ENCODE results near the gene DNAJB13.

DNA sequence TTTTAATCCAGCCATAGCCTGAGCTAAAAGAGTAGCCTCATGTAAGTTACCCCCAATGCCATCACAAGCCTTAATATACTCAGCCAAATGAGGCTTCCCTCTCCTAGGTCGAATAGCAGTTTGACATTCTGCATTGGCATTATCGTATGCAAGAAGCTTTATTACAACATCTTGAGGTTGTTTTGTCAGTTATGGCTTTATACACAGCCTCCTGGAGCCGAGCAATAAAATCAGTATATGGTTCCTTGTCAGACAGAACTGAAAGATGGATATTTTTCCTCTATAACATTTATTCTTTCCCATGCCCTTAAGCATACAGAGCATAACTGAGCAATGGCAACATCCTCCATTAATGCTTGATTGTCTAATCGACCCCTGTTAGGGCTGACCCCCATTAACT lies 5.4 kb upstream of the DNAJB13 start:
- TF ChIP-seq, protein P1, sequence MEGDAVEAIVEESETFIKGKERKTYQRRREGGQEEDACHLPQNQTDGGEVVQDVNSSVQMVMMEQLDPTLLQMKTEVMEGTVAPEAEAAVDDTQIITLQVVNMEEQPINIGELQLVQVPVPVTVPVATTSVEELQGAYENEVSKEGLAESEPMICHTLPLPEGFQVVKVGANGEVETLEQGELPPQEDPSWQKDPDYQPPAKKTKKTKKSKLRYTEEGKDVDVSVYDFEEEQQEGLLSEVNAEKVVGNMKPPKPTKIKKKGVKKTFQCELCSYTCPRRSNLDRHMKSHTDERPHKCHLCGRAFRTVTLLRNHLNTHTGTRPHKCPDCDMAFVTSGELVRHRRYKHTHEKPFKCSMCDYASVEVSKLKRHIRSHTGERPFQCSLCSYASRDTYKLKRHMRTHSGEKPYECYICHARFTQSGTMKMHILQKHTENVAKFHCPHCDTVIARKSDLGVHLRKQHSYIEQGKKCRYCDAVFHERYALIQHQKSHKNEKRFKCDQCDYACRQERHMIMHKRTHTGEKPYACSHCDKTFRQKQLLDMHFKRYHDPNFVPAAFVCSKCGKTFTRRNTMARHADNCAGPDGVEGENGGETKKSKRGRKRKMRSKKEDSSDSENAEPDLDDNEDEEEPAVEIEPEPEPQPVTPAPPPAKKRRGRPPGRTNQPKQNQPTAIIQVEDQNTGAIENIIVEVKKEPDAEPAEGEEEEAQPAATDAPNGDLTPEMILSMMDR (CRISPR knock-in tag; IDR thresholded peaks at IDR 0.05) = no peak
- TF ChIP-seq ZNF766 (CRISPR knock-in tag; IDR thresholded peaks at IDR 0.05; ENCODE audit: borderline replicate concordance) (no peak), PHF20 (CRISPR knock-in tag; IDR thresholded peaks at IDR 0.05) (no peak), FOXJ3 (CRISPR knock-in tag; IDR thresholded peaks at IDR 0.05; ENCODE audit: borderline replicate concordance) (no peak)
- TF ChIP-seq, protein P2, sequence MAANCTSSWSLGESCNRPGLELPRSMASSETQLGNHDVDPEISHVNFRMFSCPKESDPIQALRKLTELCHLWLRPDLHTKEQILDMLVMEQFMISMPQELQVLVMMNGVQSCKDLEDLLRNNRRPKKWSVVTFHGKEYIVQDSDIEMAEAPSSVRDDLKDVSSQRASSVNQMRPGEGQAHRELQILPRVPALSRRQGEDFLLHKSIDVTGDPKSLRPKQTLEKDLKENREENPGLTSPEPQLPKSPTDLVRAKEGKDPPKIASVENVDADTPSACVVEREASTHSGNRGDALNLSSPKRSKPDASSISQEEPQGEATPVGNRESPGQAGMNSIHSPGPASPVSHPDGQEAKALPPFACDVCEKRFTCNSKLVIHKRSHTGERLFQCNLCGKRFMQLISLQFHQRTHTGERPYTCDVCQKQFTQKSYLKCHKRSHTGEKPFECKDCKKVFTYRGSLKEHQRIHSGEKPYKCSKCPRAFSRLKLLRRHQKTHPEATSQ (CRISPR knock-in tag; IDR thresholded peaks at IDR 0.05; ENCODE audit: borderline replicate concordance) = no peak
- TF ChIP-seq, protein P3, sequence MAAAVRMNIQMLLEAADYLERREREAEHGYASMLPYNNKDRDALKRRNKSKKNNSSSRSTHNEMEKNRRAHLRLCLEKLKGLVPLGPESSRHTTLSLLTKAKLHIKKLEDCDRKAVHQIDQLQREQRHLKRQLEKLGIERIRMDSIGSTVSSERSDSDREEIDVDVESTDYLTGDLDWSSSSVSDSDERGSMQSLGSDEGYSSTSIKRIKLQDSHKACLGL (CRISPR knock-in tag; IDR thresholded peaks at IDR 0.05) = no peak
- TF ChIP-seq, protein P4, sequence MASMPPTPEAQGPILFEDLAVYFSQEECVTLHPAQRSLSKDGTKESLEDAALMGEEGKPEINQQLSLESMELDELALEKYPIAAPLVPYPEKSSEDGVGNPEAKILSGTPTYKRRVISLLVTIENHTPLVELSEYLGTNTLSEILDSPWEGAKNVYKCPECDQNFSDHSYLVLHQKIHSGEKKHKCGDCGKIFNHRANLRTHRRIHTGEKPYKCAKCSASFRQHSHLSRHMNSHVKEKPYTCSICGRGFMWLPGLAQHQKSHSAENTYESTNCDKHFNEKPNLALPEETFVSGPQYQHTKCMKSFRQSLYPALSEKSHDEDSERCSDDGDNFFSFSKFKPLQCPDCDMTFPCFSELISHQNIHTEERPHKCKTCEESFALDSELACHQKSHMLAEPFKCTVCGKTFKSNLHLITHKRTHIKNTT (CRISPR knock-in tag; IDR thresholded peaks at IDR 0.05) = no peak

All from HepG2 (cell line).